ENCODE data around the gene CFAP221.

DNA sequence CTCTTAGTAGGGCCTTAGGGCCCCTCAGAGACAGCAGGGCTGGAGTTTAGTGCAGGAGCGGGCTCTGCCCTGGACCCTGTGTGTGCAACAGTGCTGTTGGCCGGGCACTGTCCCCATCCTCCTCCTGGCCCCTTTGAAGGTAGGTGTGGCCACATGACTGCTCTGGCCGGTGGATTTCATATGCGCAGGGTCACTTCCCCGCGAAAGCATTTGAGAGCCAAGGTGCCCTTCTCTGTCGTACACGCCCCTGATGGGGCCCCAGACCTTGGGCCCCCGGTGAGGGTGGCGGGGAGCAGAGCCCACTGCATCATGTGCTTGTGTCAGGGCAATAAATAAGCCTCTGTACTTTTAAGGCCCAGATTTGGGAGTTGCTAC is 150.2 kb downstream of the CFAP221 start:
- TF ChIP-seq POLR2AphosphoS5 (IDR thresholded peaks at IDR 0.05) (no peak), POLR2A (IDR thresholded peaks at IDR 0.05) (no peak)
- TF ChIP-seq, protein P1, sequence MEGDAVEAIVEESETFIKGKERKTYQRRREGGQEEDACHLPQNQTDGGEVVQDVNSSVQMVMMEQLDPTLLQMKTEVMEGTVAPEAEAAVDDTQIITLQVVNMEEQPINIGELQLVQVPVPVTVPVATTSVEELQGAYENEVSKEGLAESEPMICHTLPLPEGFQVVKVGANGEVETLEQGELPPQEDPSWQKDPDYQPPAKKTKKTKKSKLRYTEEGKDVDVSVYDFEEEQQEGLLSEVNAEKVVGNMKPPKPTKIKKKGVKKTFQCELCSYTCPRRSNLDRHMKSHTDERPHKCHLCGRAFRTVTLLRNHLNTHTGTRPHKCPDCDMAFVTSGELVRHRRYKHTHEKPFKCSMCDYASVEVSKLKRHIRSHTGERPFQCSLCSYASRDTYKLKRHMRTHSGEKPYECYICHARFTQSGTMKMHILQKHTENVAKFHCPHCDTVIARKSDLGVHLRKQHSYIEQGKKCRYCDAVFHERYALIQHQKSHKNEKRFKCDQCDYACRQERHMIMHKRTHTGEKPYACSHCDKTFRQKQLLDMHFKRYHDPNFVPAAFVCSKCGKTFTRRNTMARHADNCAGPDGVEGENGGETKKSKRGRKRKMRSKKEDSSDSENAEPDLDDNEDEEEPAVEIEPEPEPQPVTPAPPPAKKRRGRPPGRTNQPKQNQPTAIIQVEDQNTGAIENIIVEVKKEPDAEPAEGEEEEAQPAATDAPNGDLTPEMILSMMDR (IDR thresholded peaks at IDR 0.05): no peak

Measured in sigmoid colon (tissue), 4 donors.